Kidney (tissue), 14 donors: Measurements from ENCODE around the gene DEFB121. TPM values are rescaled to one million over a fixed set of nuclear protein-coding genes. Genes with fewer than 3 reads are reported as not detected.

Source experiments
- DNase-seq, 5 donors: peaks; one replicate each; pipeline ENCODE4 v3.0.0-alpha.2; 2013 to 2020
- FAIRE-seq: peaks from 2 replicates; lab custom pipeline; 2012; peaks lifted over from hg19 to GRCh38; lab: Jason Lieb, UNC
- H3K27ac ChIP-seq, 2 donors: one replicate each; pipeline ENCODE4 v1.7.0; 2013; ENCODE audit warnings: low read depth in 2 of 2, low read length in 2 of 2, inconsistent platforms in 1 of 2
- H3K27me3 ChIP-seq: one replicate; pipeline ENCODE4 v1.7.1; 2013; ENCODE audit warnings: low read length, inconsistent platforms; ENCODE audit not compliant: control insufficient read depth, insufficient read depth
- H3K36me3 ChIP-seq, 3 donors: one replicate each; pipeline versions ENCODE4 v1.7.0 to v1.7.1; 2013; ENCODE audit warnings: low read length in 3 of 3, control low read depth in 1 of 3, inconsistent platforms in 1 of 3; ENCODE audit not compliant: insufficient read depth in 3 of 3, control insufficient read depth in 2 of 3
- H3K4me1 ChIP-seq, 3 donors: one replicate each; pipeline versions ENCODE4 v1.7.0 to v1.7.1; 2013; ENCODE audit warnings: low read length in 3 of 3, inconsistent platforms in 1 of 3, low read depth in 1 of 3; ENCODE audit not compliant: control insufficient read depth in 2 of 3, insufficient read depth in 2 of 3
- H3K4me3 ChIP-seq, 3 donors: one replicate each; pipeline versions ENCODE4 v1.7.0 to v1.8.1; 2013; ENCODE audit warnings: low read length in 3 of 3, control low read depth in 1 of 3, inconsistent platforms in 1 of 3
- H3K9ac ChIP-seq, 3 donors: one replicate each; pipeline versions ENCODE4 v1.7.0 to v1.7.1; 2013; ENCODE audit warnings: low read length in 3 of 3, control low read depth in 1 of 3, inconsistent platforms in 1 of 3
- H3K9me3 ChIP-seq, 3 donors: one replicate each; pipeline versions ENCODE4 v1.7.0 to v1.7.1; 2013; ENCODE audit warnings: low read length in 3 of 3, control low read depth in 1 of 3, inconsistent platforms in 1 of 3; ENCODE audit not compliant: control insufficient read depth in 2 of 3, insufficient read depth in 1 of 3
- intact Hi-C: fragments of 100-400 bp; cut with DNase I; formaldehyde crosslinking; loops from one replicate; pipeline ENCODE4 v1.11.1; 2022
- polyA plus RNA-seq: library from polyadenylated mRNA; stranded (reverse); fragments of 350-450 nt; fragmentation: Illumina TruSeq; extraction: RNeasy Lipid Tissue Mini Kit (QIAGEN cat#74804); gene quantifications from one replicate; pipeline ENCODE4 v1.2.3, GENCODE V29; 2014; ENCODE audit warnings: low read depth, low replicate concordance; ENCODE audit not compliant: insufficient read depth
- total RNA-seq: library from RNA; stranded (reverse); fragmentation: NEBNext Ultra II Directional; extraction: Animal tissue kit (Norgen Biotek cat#: 25700); gene quantifications from one replicate; pipeline ENCODE4 v1.2.1, GENCODE V29; 2021
- TF ChIP-seq, protein P1 (sequence below): IDR thresholded peaks from 3 replicates; pipeline ENCODE4 v1.5.1; 2012; ENCODE audit warnings: mild to moderate bottlenecking, moderate library complexity, borderline replicate concordance; ENCODE audit not compliant: insufficient read depth; ENCODE audit errors: extremely low read depth
- donor health status: control.
- donor health status: control.
- donor health status: control.
- donor health status: control.
- donor health status: control.
- donor health status: DM: yes; HTN: yes; CAD: no.
- donor health status: Normal renal cell carcinoma (clear cell type).

Gene DEFB121
- total and polyA plus RNA-seq, 2 donors from 2014 or later, result not detected

GRCh38 chr20:31403886-31404285 is 2.1 kb downstream of the DEFB121 start:
- Histone ChIP-seq H3K9ac (no peak overlapping the region), H3K27ac (no peak overlapping the region), H3K4me1 (no peaks in the 10 kb centered on the region), H3K9me3 (no peaks in the 10 kb centered on the region), H3K4me3 (no peak overlapping the region), H3K27me3 (no peaks in the 10 kb centered on the region), H3K36me3 (no peaks in the 10 kb centered on the region)
- no peak for FAIRE-seq
- intact Hi-C loops, result no loop called here
- no peak for DNase-seq
- TF ChIP-seq, protein P1, sequence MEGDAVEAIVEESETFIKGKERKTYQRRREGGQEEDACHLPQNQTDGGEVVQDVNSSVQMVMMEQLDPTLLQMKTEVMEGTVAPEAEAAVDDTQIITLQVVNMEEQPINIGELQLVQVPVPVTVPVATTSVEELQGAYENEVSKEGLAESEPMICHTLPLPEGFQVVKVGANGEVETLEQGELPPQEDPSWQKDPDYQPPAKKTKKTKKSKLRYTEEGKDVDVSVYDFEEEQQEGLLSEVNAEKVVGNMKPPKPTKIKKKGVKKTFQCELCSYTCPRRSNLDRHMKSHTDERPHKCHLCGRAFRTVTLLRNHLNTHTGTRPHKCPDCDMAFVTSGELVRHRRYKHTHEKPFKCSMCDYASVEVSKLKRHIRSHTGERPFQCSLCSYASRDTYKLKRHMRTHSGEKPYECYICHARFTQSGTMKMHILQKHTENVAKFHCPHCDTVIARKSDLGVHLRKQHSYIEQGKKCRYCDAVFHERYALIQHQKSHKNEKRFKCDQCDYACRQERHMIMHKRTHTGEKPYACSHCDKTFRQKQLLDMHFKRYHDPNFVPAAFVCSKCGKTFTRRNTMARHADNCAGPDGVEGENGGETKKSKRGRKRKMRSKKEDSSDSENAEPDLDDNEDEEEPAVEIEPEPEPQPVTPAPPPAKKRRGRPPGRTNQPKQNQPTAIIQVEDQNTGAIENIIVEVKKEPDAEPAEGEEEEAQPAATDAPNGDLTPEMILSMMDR, result no peak

DNA sequence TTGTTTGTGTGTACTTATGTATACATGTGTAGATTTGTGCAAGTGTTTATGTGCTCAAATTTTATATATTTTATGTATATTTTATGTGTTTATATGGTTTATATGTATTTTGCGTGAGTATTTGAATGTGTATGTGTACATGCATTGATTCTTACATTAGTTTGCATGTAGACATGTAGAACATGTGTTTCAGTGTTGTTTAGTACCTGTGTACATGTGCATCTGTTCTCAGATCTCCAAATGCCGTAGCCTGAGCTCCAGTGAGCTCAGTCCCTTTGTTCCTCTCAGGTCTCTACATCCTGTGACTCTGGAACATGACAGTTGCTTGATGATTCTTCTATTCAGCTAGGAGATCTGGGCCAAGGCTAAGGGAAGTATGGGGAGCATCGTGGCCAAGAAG is 11.1 kb downstream of the DEFB121 start:
- H3K36me3 ChIP-seq, result no peaks in the 10 kb centered on the region
- no peak overlapping the region for H3K27ac ChIP-seq
- no peaks in the 10 kb centered on the region for H3K9me3 ChIP-seq
- FAIRE-seq, result no peak
- no peaks in the 10 kb centered on the region for H3K27me3 ChIP-seq
- intact Hi-C loops, result no loop called here
- TF ChIP-seq, protein P1, result no peak
- DNase-seq, result no peak
- no peak overlapping the region for H3K4me3 ChIP-seq
- H3K4me1 ChIP-seq, result no peaks in the 10 kb centered on the region
- no peak overlapping the region for H3K9ac ChIP-seq

DNA sequence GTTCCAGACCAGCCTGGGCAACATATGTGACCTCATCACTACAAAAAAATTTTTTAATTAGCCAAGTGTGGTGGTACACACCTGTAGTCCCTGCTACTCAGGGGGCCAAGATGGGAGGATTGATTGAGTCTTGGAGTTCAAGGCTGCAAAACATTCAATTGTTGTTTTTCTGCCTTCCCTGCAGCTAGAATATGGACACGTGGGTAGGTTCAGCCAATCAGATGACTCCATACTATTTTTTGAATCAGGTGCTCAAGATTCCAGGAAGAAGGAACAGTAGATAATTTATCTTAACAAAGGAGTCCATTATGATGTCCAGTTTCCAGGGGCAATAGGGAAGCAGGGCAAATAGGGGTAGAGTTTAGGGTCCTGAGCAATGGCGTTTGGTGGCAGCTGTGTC is 13.2 kb downstream of the DEFB121 start:
- Histone ChIP-seq H3K27ac (no peak overlapping the region), H3K27me3 (no peaks in the 10 kb centered on the region), H3K36me3 (no peaks in the 10 kb centered on the region), H3K9me3 (no peaks in the 10 kb centered on the region), H3K9ac (no peak overlapping the region), H3K4me1 (no peaks in the 10 kb centered on the region), H3K4me3 (no peak overlapping the region)
- DNase-seq (no peak), FAIRE-seq (no peak)
- intact Hi-C loops, result no loop called here
- TF ChIP-seq, protein P1, result no peak

DNA sequence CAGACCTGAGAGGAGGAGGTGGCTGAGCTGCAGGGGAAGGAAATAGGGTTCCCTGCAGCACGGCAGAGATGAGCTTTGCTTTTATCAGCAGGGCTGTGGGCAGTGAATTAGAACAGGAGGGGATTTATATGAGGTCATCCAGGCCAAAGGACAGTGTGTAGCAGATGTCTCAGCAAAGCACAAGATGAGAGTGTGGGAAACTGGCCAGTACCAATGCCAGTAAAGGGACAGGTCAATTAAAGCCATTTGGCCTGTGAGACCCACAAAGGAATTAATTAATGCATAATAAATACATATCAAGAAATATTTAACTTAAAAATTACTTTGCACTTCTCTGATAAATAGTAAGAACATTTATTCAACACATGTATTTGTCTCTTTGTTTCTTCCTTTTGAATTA is 15.5 kb downstream of the DEFB121 start, which contains the start of gene DEFB119:
Gene DEFB119, minus strand, starts transcription at position 101 of the 400 bp plus-strand sequence. CDS start 107 bp downstream, outside the sequence.
- Histone ChIP-seq H3K4me1 (no peaks in the 10 kb centered on the region), H3K9me3 (no peaks in the 10 kb centered on the region), H3K27ac (no peak within 1 kb of the TSS), H3K36me3 (no peaks in the 10 kb centered on the region), H3K27me3 (no peaks in the 10 kb centered on the region), H3K9ac (no peak within 1 kb of the TSS), H3K4me3 (no peak within 1 kb of the TSS)
- no peak for FAIRE-seq
- intact Hi-C loops, result no loop called here
- DNase-seq, result no peak
- TF ChIP-seq, protein P1, result no peak
